Uterus (tissue), 4 donors: ENCODE results near the gene VSIR. TPM values are rescaled to one million over a fixed set of nuclear protein-coding genes. Genes with fewer than 3 reads are reported as not detected.

Source experiments
- DNase-seq, 2 donors: peaks; one replicate each; pipeline ENCODE4 v3.0.0-alpha.2; 2019 to 2020
- H3K27ac ChIP-seq, 2 donors: fragments of 200-600 bp; sonication (generic); 1 replicate in 1 of 2; 2 replicates in 1 of 2; pipeline ENCODE4 v1.5.1; 2016 to 2018
- H3K27me3 ChIP-seq, 2 donors: fragments of 200-600 bp; sonication (generic); one replicate each; pipeline ENCODE4 v1.5.1; 2018 to 2019; ENCODE audit warnings: control low read depth in 1 of 2
- H3K36me3 ChIP-seq, 2 donors: fragments of 200-600 bp; sonication (generic); one replicate each; pipeline ENCODE4 v1.5.1; 2019; ENCODE audit warnings: control low read depth in 1 of 2
- H3K4me1 ChIP-seq, 2 donors: fragments of 200-600 bp; sonication (generic); one replicate each; pipeline ENCODE4 v1.5.1; 2018 to 2019; ENCODE audit warnings: control low read depth in 1 of 2
- H3K4me3 ChIP-seq, 2 donors: fragments of 200-600 bp; sonication (generic); 1 replicate in 1 of 2; 2 replicates in 1 of 2; pipeline ENCODE4 v1.5.1; 2018 to 2019; ENCODE audit warnings: mild to moderate bottlenecking in 1 of 2
- H3K9me3 ChIP-seq, 2 donors: fragments of 200-600 bp; sonication (generic); one replicate each; pipeline ENCODE4 v1.5.1; 2019; ENCODE audit warnings: control low read depth in 1 of 2
- POLR2A ChIP-seq, 2 donors: fragments of 450-650 bp; IDR thresholded peaks; one replicate each; pipeline ENCODE4 v1.6.1; 2016; ENCODE audit warnings: antibody characterized with exemption in 2 of 2, mild to moderate bottlenecking in 1 of 2, moderate library complexity in 1 of 2
- intact Hi-C: fragments of 100-400 bp; cut with DNase I; formaldehyde crosslinking; loops from one replicate; pipeline ENCODE4 v1.15.1; 2023; ENCODE audit warnings: low total_unique reads
- total RNA-seq, 4 donors: library from RNA; depleted of rRNA in 3 of 4; stranded (reverse); fragments of >200 nt in 3 of 4; gene quantifications; one replicate each; pipeline versions ENCODE4 v1.1.0 to v1.2.4, GENCODE V29; 2014 to 2023
- TF ChIP-seq, protein P1 (sequence below), 4 experiments: fragments of 200-600 bp in 2 of 4; fragments of 450-650 bp in 2 of 4; sonication (generic) in 2 of 4; IDR thresholded peaks; one replicate each; pipeline ENCODE4 v1.5.1; 2016 to 2019; ENCODE audit warnings: antibody characterized with exemption in 4 of 4, mild to moderate bottlenecking in 2 of 4, moderate library complexity in 1 of 4
- donor health status: DM: yes; HTN: yes; CAD: no.

Gene VSIR
- total RNA-seq, 4 donors from 2014 or later: 18.9 to 127 (median 36.7) TPM

- no peaks in the 10 kb centered on the region for H3K4me1 ChIP-seq
- H3K4me3 ChIP-seq: no peak overlapping the region
- intact Hi-C loops: no loop called here
- H3K27me3 ChIP-seq: no peaks in the 10 kb centered on the region
- no peaks in the 10 kb centered on the region for H3K36me3 ChIP-seq
- TF ChIP-seq POLR2A (IDR thresholded peaks at IDR 0.05): no peak
- TF ChIP-seq, protein P1, sequence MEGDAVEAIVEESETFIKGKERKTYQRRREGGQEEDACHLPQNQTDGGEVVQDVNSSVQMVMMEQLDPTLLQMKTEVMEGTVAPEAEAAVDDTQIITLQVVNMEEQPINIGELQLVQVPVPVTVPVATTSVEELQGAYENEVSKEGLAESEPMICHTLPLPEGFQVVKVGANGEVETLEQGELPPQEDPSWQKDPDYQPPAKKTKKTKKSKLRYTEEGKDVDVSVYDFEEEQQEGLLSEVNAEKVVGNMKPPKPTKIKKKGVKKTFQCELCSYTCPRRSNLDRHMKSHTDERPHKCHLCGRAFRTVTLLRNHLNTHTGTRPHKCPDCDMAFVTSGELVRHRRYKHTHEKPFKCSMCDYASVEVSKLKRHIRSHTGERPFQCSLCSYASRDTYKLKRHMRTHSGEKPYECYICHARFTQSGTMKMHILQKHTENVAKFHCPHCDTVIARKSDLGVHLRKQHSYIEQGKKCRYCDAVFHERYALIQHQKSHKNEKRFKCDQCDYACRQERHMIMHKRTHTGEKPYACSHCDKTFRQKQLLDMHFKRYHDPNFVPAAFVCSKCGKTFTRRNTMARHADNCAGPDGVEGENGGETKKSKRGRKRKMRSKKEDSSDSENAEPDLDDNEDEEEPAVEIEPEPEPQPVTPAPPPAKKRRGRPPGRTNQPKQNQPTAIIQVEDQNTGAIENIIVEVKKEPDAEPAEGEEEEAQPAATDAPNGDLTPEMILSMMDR (IDR thresholded peaks at IDR 0.05): no peak
- H3K9me3 ChIP-seq: no peaks in the 10 kb centered on the region
- no peak for DNase-seq
- H3K27ac ChIP-seq: no peak overlapping the region
These were observed 4.9 kb upstream of the VSIR start for GRCh38 chr10:71778071-71778825.

DNA sequence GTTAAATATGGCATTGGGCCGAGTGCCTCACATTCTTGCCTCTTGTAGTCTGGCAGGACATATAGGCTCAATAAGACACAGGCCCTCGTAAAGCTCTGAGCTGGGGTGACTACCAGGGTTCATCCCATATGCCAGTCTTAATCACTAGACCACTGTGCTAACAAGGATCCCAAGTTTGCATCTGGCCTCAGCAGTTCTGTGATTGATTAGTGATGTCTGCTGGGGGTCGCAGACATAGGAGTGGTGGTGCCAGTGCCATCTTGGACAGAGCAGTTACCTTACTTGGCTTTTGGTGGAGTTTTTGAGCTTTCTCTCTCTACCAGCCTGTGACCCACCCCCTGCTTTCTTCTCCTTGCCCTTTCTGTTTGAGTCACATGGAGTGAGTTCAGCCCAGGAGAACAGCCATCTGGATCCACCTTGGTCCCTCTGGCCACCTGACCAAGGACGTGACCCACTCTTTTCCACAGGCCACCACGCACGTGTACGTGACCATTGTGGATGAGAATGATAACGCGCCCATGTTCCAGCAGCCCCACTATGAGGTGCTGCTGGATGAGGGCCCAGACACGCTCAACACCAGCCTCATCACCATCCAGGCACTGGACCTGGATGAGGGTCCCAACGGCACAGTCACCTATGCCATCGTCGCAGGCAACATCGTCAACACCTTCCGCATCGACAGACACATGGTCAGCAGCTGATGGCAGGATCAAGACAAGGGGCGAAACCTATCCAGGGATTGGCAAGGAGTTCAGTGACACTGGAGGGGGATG lies 4.1 kb upstream of the VSIR start:
- no peak overlapping the region for H3K4me3 ChIP-seq
- no peak for TF ChIP-seq POLR2A (IDR thresholded peaks at IDR 0.05)
- TF ChIP-seq, protein P1 (IDR thresholded peaks at IDR 0.05): no peak
- no peaks in the 10 kb centered on the region for H3K4me1 ChIP-seq
- no peak overlapping the region for H3K27ac ChIP-seq
- H3K27me3 ChIP-seq: no peaks in the 10 kb centered on the region
- H3K36me3 ChIP-seq: no peaks in the 10 kb centered on the region
- H3K9me3 ChIP-seq: no peaks in the 10 kb centered on the region
- no peak for DNase-seq
- intact Hi-C loops: no loop called here

GRCh38 chr10:71776481-71776925 lies 3.2 kb upstream of the VSIR start:
- H3K4me3 ChIP-seq: no peak overlapping the region
- peaks cover 0 to 5% of the 10 kb centered on the region in 2 donors for H3K4me1 ChIP-seq
- no peak overlapping the region for H3K27ac ChIP-seq
- no peaks in the 10 kb centered on the region for H3K27me3 ChIP-seq
- no peaks in the 10 kb centered on the region for H3K36me3 ChIP-seq
- no peak for TF ChIP-seq POLR2A (IDR thresholded peaks at IDR 0.05)
- TF ChIP-seq, protein P1 (IDR thresholded peaks at IDR 0.05): no peak
- intact Hi-C loops: no loop called here
- no peak for DNase-seq
- no peaks in the 10 kb centered on the region for H3K9me3 ChIP-seq

GRCh38 chr10:71774916-71775702 lies 1.8 kb upstream of the VSIR start:
- intact Hi-C loops: loop anchor here (5.0 kb wide), 1 partner anchor 68 kb away; no protein-coding TSS in a partner anchor
- peak in 1 of 2 donors; percentile 47 for DNase-seq
- H3K4me1 ChIP-seq: peaks cover 5 to 11% of the 10 kb centered on the region in 2 donors

More at GRCh38 chr10:71774916-71775702, 1.8 kb upstream of the VSIR start:
- no peak for TF ChIP-seq POLR2A (IDR thresholded peaks at IDR 0.05)
- TF ChIP-seq, protein P1 (IDR thresholded peaks at IDR 0.05): no peak
- Histone ChIP-seq H3K4me3 (no peak overlapping the region), H3K27me3 (no peaks in the 10 kb centered on the region), H3K36me3 (no peaks in the 10 kb centered on the region), H3K27ac (peak overlapping the region in 1 of 2 donors; percentile 4), H3K9me3 (no peaks in the 10 kb centered on the region)
